D721Med (cell line): ENCODE measurements around the gene NELL2.

Experiments
- DNase-seq: peaks from one replicate; pipeline ENCODE4 v3.0.0; 2011; ENCODE audit warnings: low spot score; ENCODE audit not compliant: insufficient read length
- FAIRE-seq: peaks from 2 replicates; lab custom pipeline; 2011; peaks lifted over from hg19 to GRCh38; lab: Jason Lieb, UNC
- CTCF ChIP-seq: IDR thresholded peaks from 2 replicates; pipeline ENCODE4 v1.5.1; 2012; ENCODE audit warnings: mild to moderate bottlenecking, control low read depth; ENCODE audit not compliant: insufficient read depth; ENCODE audit errors: missing control alignments

The NELL2 gene

GRCh38 chr12:44779766-44780165 is 96.3 kb downstream of the NELL2 start:
- no peak for TF ChIP-seq CTCF
- FAIRE-seq: no peak
- DNase-seq: no peak

- TF ChIP-seq CTCF: no peak
- DNase-seq (no peak), FAIRE-seq (no peak)
These were observed 97.3 kb downstream of the NELL2 start for GRCh38 chr12:44778863-44779262.

GRCh38 chr12:44777044-44777443 is 99.1 kb downstream of the NELL2 start:
- FAIRE-seq (no peak), DNase-seq (no peak)
- no peak for TF ChIP-seq CTCF

GRCh38 chr12:44775901-44776300 is 100.2 kb downstream of the NELL2 start:
- DNase-seq (no peak), FAIRE-seq (no peak)
- no peak for TF ChIP-seq CTCF

- no peak for FAIRE-seq
- peak; percentile 40 for TF ChIP-seq CTCF
- DNase-seq: no peak
These were observed 101.2 kb downstream of the NELL2 start for GRCh38 chr12:44774815-44775411.

- DNase-seq (no peak), FAIRE-seq (peak; percentile 16)
- TF ChIP-seq CTCF: no peak
These were observed 104.6 kb downstream of the NELL2 start for GRCh38 chr12:44771485-44772021.

GRCh38 chr12:44765796-44766195 is 110.3 kb downstream of the NELL2 start:
- DNase-seq (no peak), FAIRE-seq (no peak)
- TF ChIP-seq CTCF: no peak
